GM19324 (cell line): Measurements from ENCODE around the gene OR8B12.
"Not testable (repeated sequence)": the region's sequence is repeated elsewhere in the genome, so short reads cannot be mapped to it uniquely, and the experiment has no call there.

Experiments
- ATAC-seq: cut with Tn5 transposase; IDR thresholded peaks from one replicate; pipeline ENCODE4 v1.9.1; 2021; ENCODE audit warnings: mild to moderate bottlenecking, moderate library complexity; ENCODE audit not compliant: unreplicated experiment, low FRiP score

OR8B12 gene

DNA sequence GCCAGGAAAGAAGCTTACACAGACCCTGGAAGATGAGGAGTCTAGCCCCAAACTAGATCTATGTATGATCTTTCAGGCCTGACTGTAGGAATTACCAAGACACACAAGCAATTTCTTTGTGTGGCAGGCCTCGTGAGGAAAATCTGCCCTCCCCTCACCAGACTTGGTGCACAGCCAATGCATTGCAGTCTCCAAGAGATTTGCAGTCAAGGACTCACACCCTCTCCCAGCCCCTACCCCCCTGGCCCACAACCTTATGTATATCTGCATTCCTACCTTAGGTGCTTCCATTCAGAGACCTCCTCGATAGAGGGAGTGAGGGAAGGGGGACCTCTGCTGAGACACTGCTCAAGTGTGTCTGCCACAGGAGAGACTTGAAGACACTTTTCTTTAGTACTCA, 9.8 kb downstream of the OR8B12 start:
- no peak for ATAC-seq

DNA sequence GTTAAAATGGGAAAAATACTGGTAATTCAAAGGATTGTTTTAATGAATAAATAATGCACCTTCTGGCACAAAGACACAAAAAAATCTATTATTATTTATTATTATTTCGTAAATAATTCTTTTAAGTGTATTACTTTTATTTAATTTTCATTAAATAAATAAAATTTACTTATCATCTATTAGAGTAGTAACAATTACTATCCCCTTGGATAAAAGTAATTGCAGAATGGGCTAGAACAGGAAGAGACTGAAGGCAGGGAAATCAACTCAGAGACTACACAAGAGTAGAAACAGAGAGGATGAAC, 23.0 kb downstream of the OR8B12 start:
- no peak for ATAC-seq

DNA sequence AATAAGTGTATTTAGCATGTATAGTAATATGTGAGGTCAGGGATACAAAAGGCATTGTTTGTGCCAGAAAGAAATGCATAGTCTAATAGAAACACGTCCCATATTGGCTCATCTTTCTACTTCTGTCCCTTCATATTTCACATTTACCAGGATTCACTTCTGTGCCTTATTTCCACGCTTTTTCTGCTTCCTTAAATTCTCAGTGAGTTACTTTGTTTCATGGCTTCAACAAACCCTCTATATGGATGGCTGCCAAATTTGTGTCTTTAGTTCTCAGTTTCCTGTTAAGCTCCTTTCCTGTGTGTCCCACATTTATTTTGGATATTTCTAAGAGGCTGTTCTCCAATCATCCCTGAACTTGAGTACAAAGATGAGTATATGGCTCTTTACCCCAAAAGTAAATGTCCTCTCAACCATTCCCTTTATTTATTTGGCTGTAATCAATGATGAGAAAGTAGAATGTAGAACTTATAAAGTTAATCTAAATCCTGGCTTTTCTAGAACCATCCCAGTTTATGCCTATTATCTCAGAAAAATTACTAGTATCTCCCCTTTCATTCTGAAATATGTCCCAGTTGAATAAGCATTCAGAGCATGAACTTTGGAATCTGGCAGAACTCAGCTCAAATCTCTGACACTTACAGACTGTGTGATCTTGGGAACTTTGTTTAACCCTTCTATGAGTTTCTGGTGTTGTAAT, 23.5 kb downstream of the OR8B12 start:
- ATAC-seq, result no peak

DNA sequence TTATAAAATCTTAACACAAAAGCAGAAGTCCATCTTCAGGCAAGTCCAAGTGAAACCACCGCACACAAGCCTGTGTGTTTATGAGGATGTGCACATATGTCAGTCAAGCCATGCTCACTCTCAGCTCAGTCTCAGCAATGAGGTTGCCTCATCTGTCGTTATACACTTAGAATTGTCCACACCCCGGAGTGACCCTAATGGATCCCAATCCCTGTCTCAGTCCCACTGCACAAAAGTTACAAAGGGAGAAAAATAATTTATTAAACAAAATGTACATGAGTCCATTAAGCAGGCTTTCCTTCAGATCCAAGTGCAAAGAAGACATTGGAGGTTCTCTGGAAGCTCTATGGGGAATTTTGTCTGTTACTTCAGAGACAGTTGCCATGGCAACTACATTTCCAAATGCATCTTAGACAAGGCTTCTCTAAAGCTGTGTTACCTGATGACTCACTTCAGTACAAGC, 24.4 kb downstream of the OR8B12 start:
- no peak for ATAC-seq

DNA sequence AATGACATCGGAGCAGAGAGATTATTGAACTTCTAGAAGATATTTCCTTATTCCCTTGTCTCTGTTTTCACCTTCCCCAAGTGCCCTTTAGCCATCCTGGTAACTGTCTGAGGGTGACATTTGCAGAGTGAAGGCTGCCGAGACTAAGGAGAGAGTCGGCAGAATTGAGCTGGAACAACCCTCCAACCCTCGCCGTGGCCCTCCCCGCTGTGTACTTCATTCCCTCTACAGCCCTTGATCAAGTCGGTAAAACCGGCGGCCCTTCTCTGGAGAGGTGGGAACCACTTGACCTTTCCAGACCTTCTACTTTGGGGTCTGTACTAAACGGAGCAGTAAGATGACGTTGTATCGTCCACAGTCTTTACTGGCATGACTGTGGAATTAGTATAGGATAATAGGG, 26.1 kb downstream of the OR8B12 start:
- no peak for ATAC-seq

DNA sequence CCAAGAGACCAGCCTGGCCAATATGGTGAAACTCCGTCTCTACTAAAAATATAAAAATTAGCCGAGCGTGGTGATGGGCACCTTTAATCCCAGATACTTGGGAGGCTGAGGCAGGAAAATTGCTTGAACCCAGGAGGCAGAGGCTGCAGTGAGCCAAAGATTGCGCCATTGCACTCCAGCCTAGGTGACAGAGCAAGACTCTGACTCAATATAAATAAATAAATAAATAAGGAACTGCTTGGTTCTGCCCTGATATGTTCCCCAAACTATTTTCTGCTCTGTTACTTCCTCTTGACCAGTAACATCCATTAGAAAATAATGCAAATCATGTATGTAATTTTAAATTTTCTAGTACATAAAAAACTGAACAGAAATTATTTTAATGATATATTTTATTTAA, 28.8 kb downstream of the OR8B12 start:
- not testable (repeated sequence) for ATAC-seq

DNA sequence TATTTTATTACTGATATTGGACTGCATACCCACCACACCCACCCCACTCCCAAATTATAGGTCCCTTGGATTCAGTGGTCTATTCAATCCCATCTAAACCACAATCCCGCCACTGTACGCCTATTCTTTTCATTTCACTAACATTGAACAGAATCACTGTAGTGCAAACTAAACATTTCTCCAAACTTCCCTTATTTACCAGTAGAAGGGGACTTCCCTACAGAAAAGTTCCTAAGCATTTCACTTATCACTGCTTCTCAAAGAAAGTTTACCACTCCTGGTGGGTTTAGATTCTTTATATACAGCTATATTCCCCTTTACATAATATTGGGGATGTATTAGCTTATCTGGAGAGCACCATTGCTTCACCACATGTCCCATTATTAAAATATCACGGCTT, 29.3 kb downstream of the OR8B12 start:
- no peak for ATAC-seq

DNA sequence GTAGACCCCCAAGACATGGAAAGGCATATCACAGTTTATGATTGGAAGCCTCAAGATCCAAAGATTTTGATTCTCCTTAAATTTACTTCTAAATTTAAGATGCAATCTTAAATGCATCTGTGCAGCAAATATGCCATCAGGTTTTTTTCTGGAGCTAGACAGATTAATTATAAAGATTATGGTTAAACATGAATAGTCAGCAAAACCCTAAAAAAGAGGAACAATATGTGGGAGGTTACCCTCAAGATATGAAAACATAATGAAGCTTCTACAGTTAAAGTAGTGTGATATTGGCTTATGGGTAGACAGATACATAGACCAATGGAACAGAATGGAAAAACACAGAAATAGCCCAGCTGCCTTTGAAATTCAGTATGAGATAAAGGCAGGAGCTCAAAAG, 31.7 kb downstream of the OR8B12 start:
- ATAC-seq, result no peak

DNA sequence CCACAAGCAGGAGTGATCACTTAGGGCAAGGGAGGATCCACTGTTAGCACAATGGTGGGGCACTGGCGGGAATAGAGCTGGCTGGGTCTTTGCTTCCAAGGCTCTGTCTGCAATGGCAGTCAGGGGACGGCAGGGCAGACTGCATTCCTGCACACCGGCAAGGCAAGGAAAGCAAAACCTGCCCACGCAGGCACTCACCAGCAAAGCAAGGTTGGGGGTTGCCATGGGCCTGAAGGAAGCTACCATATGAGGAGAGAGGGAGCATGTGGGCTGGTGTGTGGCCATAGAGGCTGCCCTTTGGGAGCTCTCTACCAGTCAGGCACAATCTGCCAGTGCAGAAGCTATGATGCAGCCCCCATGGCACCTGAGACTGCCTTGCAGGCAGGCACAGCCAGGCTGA, 33.2 kb downstream of the OR8B12 start:
- ATAC-seq, result no peak

DNA sequence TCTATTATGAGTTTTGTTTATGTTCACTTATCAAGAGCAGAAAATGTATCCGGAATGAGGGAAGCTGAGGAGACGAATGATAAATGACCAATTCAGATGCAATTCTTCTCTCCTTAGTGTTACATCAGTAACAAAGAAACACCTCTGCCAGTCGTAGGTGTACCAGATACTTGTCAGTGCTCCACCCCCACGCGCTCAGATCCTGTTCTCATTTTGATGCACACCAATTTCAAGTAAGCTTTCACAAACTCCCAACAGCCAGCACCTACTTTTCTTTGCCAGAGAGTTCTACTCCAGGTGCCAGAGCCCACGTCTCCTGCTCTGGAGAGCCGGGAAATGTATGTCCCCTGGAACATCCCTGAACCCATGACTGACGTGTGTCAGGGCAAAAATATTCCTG, 43.7 kb downstream of the OR8B12 start:
- ATAC-seq, result no peak

DNA sequence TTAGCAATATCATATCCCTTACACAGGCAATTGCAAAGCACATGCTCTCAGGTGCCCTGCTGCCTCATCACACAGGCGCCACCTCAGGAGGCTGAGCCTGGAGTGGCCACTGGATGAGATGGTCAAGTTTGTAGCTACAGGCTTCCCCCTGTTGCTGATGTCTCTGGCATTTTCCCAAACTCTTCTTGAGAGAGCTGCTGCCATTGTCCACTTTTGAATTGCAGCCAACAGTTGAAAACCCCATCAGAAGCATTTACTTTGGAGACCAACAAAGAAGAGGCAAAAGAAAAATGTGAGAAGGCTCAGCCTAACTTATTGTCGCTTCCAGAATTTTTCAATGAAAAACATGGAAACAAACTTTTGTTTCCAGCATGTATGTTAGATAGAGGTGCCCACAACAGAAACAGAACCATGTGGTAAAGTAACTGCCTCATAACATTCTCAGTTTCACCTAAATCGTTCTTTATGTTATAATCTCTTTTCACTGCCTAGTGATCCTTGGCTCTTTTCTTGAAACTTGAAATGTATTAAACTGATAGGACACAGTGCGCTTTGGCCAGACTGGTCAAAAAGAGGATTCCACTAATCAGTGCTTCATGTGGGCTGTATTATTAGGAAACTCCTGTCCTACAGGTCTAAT, 50.3 kb downstream of the OR8B12 start:
- ATAC-seq, result no peak
